IPS-NIHi11 (cell line): ENCODE data around the gene C5orf15.
"Not testable (repeated sequence)": the region's sequence is repeated elsewhere in the genome, so short reads cannot be mapped to it uniquely, and the experiment has no call there.

Experiments used
- DNase-seq: peaks from one replicate; pipeline ENCODE4 v3.0.0; 2012; ENCODE audit warnings: mixed read lengths, low spot score

The C5orf15 gene

DNA sequence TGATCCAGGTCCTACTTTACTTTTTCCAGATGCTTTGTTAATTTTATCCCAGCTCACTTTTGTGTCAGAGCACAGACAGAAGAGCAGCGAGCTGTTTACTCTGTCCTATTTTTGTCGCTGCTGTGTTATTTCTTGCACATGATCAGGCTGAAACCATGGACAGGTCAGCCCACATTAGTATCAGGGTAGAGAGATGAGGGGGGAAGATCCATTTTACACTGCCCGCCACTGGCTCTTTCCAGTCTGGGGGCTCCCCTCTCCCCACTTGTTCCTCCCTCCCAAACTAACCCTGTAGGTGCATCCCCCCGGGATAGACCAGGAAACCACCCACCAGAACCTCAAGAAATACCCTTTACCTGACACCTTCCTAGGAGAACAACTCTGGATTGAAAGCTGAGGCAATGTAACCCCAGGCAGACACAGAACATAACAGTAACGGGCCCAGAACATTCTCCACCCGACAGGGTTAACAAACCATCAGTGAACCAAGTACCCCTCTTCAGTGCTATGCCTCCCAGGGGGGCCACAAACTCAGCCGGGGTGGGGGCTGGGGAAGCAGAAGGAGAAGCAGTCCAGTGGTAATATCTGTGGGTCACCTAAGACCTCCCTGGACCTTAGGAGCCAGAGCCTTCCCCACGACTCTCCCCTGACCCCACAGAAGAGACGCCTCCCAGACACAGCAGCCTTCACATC, 26.0 kb upstream of the C5orf15 start:
- no peak for DNase-seq

DNA sequence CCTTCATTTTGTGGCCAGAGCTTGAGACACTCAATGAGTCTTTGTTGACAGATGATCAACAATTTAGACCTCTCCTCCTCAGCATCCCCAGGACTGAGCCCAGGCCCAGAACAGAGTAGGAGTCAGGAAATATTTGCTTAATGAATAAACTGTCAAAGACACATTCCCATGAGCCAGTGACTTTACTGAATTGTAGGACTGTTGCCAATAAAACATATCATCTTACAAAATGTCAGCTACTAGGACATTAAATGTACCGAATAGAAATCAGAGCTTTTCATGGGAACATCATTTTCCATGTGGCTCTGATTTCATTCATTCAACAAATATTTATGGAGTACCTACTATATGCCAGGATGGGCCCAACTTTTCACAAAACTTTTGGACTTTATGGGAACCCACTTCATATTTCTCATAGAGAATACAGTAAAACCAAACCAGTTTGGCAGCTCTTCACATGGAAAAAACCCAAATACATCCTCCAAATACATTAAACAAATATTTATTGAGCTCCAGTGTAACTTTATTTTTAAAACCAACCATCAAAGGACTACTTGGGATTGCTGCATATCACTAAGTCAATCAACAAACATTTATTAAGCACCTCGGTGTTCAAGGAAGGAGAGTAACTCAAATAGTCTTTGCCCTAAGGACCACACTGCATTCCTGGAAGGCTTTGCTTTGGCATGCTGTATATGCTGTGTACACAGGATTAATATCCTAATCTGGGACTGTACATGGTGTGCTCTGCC, 24.9 kb upstream of the C5orf15 start:
- DNase-seq: no peak

DNA sequence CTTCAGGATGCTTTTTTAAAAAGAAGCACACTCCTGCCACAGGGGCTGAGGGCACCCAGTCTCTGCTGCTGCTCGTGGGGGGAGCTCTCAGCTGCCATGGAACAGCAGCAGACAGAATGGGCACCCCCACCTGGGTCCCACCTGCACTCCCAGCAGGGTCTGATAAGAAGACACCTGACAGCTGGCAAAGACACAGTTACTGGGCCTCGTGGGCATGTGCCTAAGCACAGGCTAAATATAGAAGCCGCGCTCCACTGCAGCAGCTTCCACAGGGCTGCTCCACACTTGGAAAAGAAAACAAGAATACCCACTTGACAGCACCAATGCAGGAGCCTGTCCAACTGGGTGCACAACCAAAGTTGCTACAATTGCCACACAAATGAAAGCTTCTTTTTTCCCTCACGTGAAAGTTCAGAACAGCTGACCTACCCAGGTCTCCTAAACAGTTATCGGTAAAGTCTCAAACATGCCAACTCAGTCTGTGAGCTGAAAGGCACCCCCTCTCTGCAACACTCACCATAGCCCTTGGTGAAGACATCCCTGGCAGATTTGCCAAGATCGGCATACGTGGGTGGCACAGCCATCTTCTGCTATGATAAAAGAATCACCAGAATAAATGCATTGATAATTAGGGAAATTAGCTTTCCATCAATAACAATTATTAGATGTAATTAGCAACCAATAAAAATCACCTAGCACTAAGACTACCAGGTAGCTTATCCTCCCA, 24.2 kb upstream of the C5orf15 start:
- DNase-seq: no peak

DNA sequence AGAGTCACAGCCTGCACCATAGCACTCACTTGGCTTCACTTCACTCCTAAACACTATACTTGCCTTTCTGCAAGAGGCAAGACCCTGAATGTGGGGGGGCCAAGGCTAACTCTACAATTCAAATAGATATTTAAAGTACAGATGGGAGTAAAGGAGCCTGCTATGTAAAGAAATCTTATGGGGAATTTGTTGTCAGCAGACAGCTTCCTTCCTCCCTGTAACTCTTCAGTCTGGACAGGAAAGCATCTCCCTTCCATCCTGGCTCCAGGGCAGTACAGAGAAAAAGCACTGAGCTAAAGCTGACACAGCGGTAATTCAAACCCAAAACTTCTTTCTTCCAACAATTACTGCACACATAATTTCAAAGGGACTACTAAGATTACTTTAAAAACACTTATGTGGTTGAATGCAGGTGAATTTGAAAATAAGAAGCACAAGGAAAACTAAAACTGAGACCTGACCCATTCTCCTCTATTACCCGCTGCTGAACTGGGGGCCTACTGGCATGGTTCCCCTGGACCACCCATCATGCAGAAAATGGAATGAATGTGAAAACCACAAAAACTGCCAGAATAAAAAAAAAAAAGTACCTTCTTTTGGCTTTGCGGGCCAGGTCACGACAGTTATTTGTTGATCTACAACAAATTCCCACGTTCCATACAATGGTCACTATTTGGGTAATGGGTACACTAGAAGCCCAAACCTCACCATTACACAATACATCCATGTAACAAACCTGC, 22.9 kb upstream of the C5orf15 start:
- no peak for DNase-seq

DNA sequence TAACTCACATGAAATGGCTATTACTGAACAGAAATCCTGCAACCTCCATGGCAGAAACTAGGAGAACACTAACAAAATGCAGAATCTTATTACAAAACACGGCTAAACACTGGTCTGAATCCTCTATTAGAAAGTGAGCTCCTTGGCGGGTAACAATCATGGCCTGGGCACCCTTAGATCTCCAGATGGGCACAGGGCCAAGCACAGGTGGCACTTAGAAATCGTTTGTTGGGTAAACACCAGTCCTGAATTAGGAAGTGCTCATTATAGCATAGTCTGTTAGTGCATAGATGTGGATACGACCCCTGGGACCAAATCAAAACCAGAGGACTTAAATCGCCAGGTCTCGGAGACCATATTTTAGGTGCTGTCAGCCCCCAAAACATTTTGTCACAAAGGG, 22.0 kb upstream of the C5orf15 start:
- DNase-seq: no peak

DNA sequence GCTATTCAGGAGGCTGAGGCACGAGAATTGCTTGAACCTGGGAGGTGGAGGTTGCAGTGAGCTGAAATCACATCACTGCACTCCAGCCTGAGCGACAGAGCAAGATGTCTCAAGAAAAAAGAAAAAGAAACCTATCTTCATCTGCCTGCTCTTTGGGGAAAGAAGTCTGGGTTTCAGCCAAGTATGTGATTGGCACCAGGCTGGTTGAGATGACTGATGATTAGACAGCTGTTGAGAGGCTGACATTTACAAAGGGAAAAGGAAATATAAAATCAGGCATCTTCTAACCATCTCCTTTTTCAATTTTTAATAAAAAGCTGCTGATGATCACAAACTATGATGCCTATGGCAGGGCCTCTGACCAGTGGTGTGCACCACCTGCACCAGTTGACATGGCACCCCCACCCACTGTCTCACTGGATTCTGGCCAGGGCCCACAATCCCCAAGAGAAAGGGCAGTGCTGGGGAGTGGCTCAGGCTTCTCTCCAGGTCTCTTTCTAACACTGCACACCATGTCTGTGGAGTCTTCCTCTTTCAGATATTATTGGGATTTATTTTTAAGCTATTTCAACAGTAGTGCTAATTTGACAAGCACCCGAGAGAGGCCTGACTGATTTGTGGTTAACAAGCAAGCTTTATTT, 17.2 kb upstream of the C5orf15 start:
- DNase-seq: no peak

DNA sequence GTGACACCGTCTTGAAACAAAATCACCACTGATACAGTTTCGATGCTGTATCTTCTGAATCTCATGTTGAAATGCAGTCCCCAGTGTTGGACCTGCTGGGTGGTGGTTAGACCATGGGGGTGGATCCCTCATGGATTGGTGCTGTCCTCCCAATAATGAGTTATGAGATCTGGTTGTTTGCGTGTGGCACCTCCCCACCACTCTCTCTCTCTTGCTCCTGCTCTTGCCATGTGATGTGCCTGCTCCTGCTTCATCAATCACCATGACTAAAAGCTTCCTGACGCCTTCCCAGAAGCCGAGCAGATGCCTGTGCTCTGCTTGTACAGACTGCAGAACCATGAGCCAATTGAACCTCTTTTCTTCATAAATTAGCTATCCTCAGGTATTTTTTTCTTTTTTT, 15.2 kb upstream of the C5orf15 start:
- no peak for DNase-seq

DNA sequence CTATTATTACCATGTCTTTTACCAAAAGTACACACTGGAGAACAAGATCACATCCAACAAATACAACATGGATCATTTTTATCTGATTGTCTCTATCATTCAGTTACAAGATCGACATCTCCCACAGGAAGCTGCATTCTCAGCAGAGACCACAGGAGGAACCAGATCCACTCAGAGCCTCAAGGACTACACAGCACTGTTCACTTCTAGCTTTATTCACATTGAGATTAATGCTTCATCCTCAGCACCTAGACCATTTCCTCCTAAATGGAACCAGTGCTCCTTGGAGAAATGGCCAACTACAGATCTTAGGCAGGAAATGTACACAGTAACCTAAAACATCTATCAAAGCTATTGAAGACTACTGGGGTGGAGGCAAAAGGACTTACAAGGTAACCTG, 13.3 kb upstream of the C5orf15 start:
- no peak for DNase-seq

DNA sequence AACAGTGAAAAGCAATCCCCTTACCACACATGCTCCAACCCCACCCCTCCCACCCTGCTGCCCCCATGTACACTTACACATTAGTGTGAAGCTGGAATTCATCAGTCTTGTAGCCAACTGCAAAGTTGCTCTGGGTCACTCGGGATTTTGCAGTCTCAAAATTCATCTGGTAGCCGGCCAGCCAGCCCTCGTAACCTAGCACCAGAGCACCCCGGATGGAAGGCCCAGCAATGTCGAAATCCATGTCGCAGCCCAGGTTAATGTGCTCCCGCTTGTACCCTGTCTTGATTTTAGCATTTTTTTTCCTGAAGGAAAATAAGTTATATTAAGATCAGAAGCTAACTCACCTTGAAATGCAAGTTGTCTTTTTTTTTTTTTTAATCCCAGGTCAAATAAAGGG, 12.2 kb upstream of the C5orf15 start:
- no peak for DNase-seq

DNA sequence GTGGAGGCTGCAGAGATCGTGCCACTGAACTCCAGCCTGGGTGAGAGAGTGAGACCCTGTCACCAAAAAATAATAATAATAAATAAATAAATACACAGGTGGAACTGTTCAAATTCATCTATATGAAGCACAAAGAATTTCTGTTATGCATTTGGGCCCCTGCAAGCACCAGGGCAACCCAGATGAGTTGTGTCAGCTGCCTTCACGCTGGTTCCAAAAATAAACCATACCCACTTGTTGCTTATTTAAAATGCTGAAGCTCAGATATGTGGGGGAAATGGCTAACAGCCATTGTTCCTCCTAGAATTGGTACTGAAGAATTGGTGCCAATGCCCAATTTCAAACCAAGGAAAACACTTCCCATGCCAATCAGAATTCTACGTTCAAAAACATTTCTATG, 10.5 kb upstream of the C5orf15 start:
- no peak for DNase-seq

DNA sequence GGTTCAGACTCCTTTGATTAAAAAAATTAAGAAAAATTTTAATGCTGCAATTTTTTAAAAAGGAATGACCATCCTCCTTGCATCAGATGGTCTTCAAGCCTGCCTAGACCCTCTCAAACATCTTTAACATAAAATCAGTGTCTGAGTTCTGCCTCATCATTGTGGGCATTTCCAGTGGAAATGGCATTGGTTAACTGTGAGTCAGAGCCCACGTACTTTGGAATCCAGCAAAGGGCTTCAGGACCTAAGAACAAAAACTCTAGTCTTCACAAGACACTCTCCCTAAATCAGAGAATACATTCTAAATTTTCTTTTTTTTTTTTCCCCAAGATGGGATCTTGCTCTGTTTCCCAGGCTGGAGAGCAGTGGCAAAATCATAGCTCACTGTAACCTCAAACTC, 9.4 kb upstream of the C5orf15 start:
- DNase-seq: no peak

DNA sequence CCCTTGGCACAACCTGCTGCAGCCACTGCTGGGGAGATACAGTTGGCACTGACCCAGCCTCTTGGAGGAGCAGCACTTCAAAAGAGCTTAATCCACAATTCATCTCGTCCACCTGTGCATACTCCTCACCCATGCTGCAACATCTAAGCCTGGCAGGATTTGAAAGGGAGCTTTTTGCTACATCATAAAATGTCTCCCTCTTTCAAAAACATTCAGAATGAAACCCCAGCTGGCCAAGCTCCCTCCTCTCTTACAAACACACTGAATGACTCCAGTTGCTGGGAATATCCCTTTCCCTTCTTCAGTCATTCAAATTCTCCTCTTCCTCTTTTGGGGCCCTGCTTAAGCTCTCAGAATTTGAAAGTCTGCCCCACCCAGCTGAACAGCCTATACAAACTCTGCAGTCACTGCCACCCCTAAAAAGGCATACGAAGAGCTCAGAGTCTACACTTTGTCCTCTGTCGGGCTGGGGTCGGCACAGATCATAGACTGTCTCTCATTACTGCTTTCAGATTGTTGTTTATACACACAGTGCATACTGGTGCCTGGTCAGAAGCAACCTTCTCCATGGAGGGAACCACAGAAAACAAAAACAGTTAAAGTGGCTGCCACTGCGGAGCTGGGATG, 8.8 kb upstream of the C5orf15 start:
- no peak for DNase-seq

DNA sequence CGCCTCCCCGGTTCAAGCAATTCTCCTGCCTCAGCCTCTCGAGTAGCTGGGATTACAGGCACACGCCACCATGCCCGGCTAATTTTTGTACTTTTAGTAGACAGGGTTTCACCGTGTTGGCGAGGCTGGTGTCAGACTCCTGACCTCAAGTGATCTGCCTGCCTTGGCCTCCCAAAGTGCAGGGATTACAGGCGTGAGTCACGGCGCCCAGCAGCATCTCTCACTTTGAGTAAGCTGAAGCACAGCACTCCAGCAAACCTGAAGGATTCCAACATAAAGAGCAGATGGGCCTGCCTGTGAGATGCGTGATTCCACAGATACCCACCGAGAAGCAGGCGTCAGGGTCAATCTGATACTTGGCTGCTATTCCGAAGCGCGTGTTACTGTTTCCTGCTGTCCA, 7.1 kb upstream of the C5orf15 start:
- DNase-seq: not testable (repeated sequence)

DNA sequence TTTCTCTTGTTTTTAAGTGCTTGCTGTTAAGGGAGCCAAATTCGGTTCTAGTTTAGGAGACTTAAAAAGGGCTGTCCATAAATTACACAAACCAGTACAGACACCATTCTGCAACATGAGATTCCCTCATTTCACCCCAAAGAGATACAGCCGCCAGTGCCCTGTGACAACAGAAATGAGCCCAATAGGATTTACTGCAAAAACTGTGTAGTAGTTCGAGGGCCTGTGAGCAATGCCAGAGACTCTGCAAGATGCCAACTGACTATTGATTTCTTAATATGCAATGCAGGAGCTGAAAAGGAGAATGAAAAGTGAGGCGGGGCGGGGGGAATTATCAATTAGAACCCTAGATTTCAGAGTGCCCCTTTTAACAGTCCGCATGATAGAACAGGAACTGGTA, 5.7 kb upstream of the C5orf15 start:
- DNase-seq: no peak

DNA sequence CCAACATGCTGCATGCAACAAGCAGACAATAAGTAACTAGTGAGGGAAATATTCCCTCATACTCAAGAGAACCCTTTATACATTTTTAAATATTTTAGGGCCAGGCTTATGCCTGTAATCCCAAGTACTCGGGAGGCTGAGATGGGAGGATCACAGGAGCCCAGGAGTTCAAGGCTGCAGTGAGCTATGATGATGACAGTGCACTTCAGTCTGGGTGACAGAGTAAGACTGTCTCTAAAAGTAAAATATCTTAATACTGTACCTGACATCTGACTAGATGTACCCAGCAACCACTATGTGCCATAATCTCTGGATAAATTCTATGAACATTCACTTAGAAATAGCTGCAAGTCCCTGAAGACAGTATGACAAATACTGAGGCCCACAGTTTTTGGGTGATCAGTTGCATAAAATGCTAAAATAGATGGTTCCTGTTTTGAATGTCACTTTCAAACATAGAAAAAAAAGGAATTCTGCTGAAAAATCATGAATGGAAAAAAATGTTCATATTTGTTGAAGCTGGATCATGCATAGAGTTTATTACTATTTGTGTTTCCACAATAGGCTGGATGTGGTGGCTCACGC, 2.0 kb upstream of the C5orf15 start:
- no peak for DNase-seq

DNA sequence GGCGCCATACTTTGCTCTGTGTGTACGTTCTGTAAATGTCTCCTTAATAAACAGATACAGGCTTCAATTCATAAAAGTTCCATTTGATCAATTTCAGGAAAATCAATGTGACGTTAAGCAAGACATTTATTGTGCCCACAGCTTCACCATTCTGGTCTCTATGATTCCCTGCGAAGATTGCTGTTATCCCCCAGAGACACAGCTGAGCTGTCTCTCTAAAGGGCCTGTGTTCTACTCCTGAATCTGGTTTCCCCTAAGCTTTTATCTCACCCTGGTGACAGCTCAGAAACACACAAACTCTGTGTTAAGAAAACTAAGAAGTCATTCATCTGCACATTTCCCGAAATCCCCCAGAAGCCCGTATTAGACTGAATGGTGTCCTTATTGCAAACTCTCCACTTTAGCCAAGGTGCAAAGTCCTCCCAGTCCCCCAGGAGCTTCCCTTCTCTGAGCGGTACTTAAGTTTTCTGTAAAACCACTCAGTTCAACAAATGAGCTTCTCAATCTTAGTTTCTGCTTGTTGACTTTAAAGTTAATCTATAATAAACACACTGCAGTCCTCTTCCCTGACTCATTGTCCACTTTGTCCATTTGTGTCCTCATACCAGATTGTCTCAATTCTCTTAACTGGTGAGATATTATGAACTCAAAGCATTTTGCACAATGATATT, 1.4 kb upstream of the C5orf15 start:
- DNase-seq: no peak

DNA sequence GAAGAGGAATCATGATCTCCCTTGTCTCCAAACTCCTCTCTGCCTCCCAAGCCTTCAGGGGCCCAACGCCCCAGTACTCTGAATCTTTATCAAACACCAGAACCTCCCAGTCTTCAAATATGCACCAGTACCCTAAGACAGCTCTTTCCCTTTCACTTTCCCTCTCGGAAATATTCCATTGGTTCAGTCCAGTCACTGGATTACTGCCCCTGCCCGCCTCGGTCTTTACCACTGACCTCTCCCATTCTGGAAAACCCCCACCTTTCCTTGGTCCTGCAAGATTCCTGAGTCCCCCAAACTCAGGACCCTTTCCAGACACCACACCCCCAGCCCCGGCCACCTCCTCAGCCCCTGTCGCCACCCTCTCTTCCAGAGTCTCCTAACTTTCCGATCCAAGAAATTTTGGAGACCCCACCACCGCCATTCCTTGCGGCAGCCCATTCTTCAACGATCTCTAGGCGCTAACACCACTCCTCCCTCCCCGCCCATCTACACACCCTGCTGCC, 674 bp downstream of the C5orf15 start:
- no peak for DNase-seq

DNA sequence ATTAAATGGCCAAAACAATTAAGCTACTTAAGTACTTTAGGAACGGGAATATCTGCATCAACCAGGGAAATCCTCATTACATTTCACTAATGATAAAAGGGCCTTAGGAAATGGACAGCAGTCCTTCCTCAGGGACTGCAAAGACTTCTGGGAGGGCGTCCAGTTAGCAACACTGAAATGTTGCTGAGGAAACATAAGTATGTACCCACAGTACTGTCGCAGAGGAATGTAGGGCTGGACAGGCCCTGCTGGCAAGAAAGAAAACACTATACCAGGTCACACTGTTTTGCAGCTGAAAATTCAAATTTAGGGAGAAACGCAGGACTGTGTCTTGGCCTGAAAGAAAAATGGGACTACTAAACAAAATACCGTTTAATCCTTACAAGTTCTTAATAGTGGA, 1.3 kb downstream of the C5orf15 start:
- no peak for DNase-seq

DNA sequence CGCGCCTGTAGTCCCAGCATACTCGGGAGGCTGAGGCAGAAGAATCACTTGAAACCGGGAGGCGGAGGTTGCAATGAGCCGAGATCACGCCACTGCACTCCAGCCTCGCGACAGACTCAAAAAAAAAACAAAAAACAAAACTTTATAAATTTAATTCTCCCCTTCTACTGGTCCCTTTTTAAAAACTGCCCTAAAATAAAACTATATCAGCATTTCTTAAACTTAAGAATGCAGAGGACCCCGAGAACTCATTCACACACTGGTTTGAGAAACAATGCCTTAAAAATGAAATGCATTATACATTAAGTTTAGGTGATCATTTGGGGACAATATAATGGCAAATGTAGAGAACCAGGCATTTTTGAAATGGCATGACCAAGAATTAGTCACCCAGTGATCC, 2.3 kb downstream of the C5orf15 start:
- DNase-seq: no peak

DNA sequence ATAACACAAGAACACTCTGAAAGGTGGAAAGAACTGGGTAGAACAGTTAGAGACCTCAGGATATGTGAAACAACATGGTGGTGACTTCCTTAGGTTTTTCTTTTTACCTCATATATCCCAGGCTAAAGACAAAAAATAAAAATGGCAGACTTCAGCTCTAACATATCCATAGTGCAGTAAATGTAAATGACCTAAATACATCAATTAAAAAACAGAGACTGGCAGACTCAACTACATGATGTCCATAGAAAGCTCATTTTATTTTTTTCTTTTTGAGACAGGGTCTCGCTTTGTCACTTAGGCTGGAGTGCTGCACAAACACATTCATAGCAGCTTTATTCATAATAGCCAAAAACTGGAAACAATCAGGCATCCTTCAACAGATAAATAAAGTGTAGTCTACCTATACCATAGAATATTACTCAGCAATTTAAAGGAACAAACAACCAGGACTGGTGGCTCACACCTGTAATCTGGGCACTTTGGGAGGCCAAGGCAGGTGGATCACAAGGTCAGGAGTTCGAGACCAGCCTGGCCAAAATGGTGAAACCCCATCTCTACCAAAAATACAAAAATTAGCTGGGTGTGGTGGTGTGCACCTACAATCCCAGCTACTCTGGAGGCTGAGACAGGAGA, 4.8 kb downstream of the C5orf15 start:
- DNase-seq: no peak
